Measurements from ENCODE around the gene NRP2. TPM values are rescaled to one million over a fixed set of nuclear protein-coding genes. Genes with fewer than 3 reads are reported as not detected.

The NRP2 gene
- total RNA-seq, 1 experiment from 2014 or later: 1.2 TPM

DNA sequence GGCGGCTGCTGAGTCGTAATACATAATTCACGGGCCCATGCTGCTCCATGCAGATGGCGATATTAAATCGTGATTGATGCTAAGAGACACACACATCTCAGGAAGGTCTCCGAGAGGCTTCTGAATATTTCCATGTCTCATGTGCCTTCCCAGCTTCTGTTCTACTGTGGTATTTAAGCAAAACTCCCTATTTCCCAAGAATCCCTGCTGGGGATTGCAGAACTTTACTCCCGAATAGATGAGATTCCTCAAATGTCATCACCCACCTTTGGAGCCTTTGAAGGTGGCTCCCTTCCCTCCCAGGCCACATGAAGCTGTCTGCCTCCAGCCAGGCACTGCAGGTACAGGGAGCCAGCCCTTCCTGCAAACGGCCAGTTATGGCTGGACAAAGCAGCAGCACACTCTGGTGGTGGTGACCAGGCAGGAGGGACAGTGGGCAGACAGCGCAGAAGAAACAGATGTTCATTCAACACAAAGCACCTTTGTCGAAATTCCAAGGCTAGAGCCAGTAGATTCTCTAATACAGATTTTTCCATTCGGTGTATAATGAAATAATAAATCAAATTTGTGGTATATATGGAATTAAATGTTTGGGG, 14.1 kb downstream of the NRP2 start:
- CTCF ChIA-PET: no interaction called here
- no peak for DNase-seq (ENCODE audit: low read depth, low spot score)
- Histone ChIP-seq H3K4me2 (ENCODE audit: low read length) (no peak overlapping the region), H2AFZ (ENCODE audit: low read depth, low read length, poor library complexity, severe bottlenecking) (no peak overlapping the region), H3K79me2 (ENCODE audit: insufficient read depth, low read length) (no peaks in the 10 kb centered on the region), H3K27me3 (ENCODE audit: insufficient read depth, low read length) (no peaks in the 10 kb centered on the region), H3K9ac (ENCODE audit: low read length) (no peak overlapping the region), H4K20me1 (ENCODE audit: insufficient read depth) (no peaks in the 10 kb centered on the region), H3K4me3 (replicated peaks in 1 of 2; ENCODE audit: low read depth in 1 of 2, low read length in 2 of 2) (no peak overlapping the region), H3K36me3 (ENCODE audit: control insufficient read depth in 1 of 2, insufficient read depth in 2 of 2, low read length in 2 of 2) (no peaks in the 10 kb centered on the region), H3K9me2 (ENCODE audit: insufficient read depth) (no peaks in the 10 kb centered on the region), H3K27ac (ENCODE audit: low read depth, low read length) (no peak overlapping the region), H3K4me1 (ENCODE audit: control insufficient read depth in 1 of 2, insufficient read depth in 2 of 2, low read length in 2 of 2) (peaks cover 0 to 16% of the 10 kb centered on the region in 2 experiments; a peak in 3 of 4 replicates), H3K9me3 (ENCODE audit: control insufficient read depth in 1 of 2, insufficient read depth in 1 of 2, low read depth in 1 of 2, low read length in 2 of 2) (no peaks in the 10 kb centered on the region)
- BruUV-seq (replicated peaks): no TSS peak
- TF ChIP-seq, protein P1, sequence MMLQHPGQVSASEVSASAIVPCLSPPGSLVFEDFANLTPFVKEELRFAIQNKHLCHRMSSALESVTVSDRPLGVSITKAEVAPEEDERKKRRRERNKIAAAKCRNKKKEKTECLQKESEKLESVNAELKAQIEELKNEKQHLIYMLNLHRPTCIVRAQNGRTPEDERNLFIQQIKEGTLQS (IDR thresholded peaks at IDR 0.05): no peak
- TF ChIP-seq RAD21 (IDR thresholded peaks at IDR 0.05; ENCODE audit: low read depth): peak; percentile 69
- TF ChIP-seq, protein P2, sequence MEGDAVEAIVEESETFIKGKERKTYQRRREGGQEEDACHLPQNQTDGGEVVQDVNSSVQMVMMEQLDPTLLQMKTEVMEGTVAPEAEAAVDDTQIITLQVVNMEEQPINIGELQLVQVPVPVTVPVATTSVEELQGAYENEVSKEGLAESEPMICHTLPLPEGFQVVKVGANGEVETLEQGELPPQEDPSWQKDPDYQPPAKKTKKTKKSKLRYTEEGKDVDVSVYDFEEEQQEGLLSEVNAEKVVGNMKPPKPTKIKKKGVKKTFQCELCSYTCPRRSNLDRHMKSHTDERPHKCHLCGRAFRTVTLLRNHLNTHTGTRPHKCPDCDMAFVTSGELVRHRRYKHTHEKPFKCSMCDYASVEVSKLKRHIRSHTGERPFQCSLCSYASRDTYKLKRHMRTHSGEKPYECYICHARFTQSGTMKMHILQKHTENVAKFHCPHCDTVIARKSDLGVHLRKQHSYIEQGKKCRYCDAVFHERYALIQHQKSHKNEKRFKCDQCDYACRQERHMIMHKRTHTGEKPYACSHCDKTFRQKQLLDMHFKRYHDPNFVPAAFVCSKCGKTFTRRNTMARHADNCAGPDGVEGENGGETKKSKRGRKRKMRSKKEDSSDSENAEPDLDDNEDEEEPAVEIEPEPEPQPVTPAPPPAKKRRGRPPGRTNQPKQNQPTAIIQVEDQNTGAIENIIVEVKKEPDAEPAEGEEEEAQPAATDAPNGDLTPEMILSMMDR (IDR thresholded peaks at IDR 0.05 in 2 of 3, conservative IDR thresholded peaks at IDR 0.05 in 1 of 3; ENCODE audit: borderline replicate concordance in 1 of 3, insufficient read depth in 1 of 3, low read depth in 2 of 3, low read length in 2 of 3): peak; percentile 25 to 42 (median 37); a peak in 4 of 6 replicates
- RAD21 ChIA-PET (ENCODE audit: low non-redundant PET in 1 of 2, low total read pairs in 2 of 2, uncharacterized antibody in 2 of 2, unreplicated experiment in 2 of 2): no interaction called here
- intact Hi-C loops (cut with micrococcal nuclease): no loop called here
- POLR2A ChIA-PET: no interaction called here
- ATAC-seq: peak; percentile 65; the same call in 1 of the 2 replicates

DNA sequence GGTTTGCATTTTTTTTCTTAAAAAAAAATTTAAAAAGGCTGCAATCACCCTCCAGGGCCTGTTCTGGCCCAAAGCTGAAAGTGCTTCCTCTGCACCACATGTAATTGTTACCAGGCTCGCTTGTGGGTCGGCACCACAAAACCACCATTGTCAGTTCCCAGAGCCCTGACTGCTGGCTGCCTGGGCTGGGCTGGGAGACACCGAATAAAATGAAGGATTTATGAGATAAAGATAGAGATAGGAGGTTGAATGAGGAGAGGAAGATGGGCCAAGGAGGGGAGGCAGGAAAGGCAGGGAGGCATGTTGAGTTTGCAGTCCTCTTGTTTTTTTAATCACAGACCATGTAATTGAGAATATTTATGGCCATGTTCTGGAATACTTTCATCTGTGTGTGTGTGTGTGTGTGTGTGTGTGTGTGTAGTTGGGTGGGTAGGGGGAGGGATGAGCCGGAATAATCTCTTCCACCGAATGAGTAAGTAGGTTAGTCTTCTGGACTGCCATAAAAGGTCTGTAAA, 14.7 kb downstream of the NRP2 start:
- H3K9me2 ChIP-seq (ENCODE audit: insufficient read depth): no peaks in the 10 kb centered on the region
- peaks cover 5 to 21% of the 10 kb centered on the region in 2 experiments for H3K4me1 ChIP-seq (ENCODE audit: control insufficient read depth in 1 of 2, insufficient read depth in 2 of 2, low read length in 2 of 2)
- H3K4me3 ChIP-seq (replicated peaks in 1 of 2; ENCODE audit: low read depth in 1 of 2, low read length in 2 of 2): no peak overlapping the region
- no peak overlapping the region for H3K4me2 ChIP-seq (ENCODE audit: low read length)
- RAD21 ChIA-PET (ENCODE audit: low non-redundant PET in 1 of 2, low total read pairs in 2 of 2, uncharacterized antibody in 2 of 2, unreplicated experiment in 2 of 2): no interaction called here
- BruUV-seq (replicated peaks): no TSS peak
- H4K20me1 ChIP-seq (ENCODE audit: insufficient read depth): no peaks in the 10 kb centered on the region
- no peaks in the 10 kb centered on the region for H3K36me3 ChIP-seq (ENCODE audit: control insufficient read depth in 1 of 2, insufficient read depth in 2 of 2, low read length in 2 of 2)
- ATAC-seq (no peak), DNase-seq (ENCODE audit: low read depth, low spot score) (no peak)
- intact Hi-C loops (cut with micrococcal nuclease): no loop called here
- no peak overlapping the region for H3K27ac ChIP-seq (ENCODE audit: low read depth, low read length)
- H3K79me2 ChIP-seq (ENCODE audit: insufficient read depth, low read length): no peaks in the 10 kb centered on the region
- POLR2A ChIA-PET: no interaction called here
- no peaks in the 10 kb centered on the region for H3K9me3 ChIP-seq (ENCODE audit: control insufficient read depth in 1 of 2, insufficient read depth in 1 of 2, low read depth in 1 of 2, low read length in 2 of 2)
- no peak overlapping the region for H3K9ac ChIP-seq (ENCODE audit: low read length)
- CTCF ChIA-PET: no interaction called here
- no peaks in the 10 kb centered on the region for H3K27me3 ChIP-seq (ENCODE audit: insufficient read depth, low read length)
- no peak overlapping the region for H2AFZ ChIP-seq (ENCODE audit: low read depth, low read length, poor library complexity, severe bottlenecking)
- TF ChIP-seq FOSL1 (IDR thresholded peaks at IDR 0.05; ENCODE audit: low read depth) (no peak), SP1 (IDR thresholded peaks at IDR 0.05; ENCODE audit: low read depth) (no peak), POLR2A (IDR thresholded peaks at IDR 0.05; ENCODE audit: borderline replicate concordance, extremely low read depth, insufficient read depth, insufficient read length) (no peak), POLR2AphosphoS5 (IDR thresholded peaks at IDR 0.05; ENCODE audit: low read depth, low read length) (no peak), ZFX (IDR thresholded peaks at IDR 0.05) (no peak), CEBPB (IDR thresholded peaks at IDR 0.05; ENCODE audit: low read depth) (no peak), EZH2 (IDR thresholded peaks at IDR 0.05) (no peak), CBX3 (IDR thresholded peaks at IDR 0.05; ENCODE audit: low read depth) (no peak), ZNF274 (IDR thresholded peaks at IDR 0.05; ENCODE audit: low read depth, low read length) (no peak), SRF (IDR thresholded peaks at IDR 0.05; ENCODE audit: low read depth) (no peak), SIN3A (IDR thresholded peaks at IDR 0.05; ENCODE audit: low read depth) (no peak)
- TF ChIP-seq, protein P3, sequence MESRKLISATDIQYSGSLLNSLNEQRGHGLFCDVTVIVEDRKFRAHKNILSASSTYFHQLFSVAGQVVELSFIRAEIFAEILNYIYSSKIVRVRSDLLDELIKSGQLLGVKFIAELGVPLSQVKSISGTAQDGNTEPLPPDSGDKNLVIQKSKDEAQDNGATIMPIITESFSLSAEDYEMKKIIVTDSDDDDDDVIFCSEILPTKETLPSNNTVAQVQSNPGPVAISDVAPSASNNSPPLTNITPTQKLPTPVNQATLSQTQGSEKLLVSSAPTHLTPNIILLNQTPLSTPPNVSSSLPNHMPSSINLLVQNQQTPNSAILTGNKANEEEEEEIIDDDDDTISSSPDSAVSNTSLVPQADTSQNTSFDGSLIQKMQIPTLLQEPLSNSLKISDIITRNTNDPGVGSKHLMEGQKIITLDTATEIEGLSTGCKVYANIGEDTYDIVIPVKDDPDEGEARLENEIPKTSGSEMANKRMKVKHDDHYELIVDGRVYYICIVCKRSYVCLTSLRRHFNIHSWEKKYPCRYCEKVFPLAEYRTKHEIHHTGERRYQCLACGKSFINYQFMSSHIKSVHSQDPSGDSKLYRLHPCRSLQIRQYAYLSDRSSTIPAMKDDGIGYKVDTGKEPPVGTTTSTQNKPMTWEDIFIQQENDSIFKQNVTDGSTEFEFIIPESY (IDR thresholded peaks at IDR 0.05; ENCODE audit: extremely low read depth, insufficient replicate concordance, low read length): no peak
- TF ChIP-seq, protein P4, sequence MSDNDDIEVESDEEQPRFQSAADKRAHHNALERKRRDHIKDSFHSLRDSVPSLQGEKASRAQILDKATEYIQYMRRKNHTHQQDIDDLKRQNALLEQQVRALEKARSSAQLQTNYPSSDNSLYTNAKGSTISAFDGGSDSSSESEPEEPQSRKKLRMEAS (IDR thresholded peaks at IDR 0.05): no peak

All from HCT116 (cell line).